Omental fat pad (tissue), 4 donors: ENCODE results near the gene CSF2RB. TPM values are rescaled to one million over a fixed set of nuclear protein-coding genes. Genes with fewer than 3 reads are reported as not detected.

ENCODE experiments used
- ATAC-seq: fragments of 150-250 bp; one replicate; pipeline ENCODE4 v1.9.1; 2016; ENCODE audit warnings: mild to moderate bottlenecking, moderate library complexity; ENCODE audit not compliant: low FRiP score
- DNase-seq: peaks from one replicate; pipeline ENCODE4 v3.0.0-alpha.2; 2019; ENCODE audit warnings: low spot score
- CTCF ChIP-seq, 3 donors: fragments of 450-650 bp; IDR thresholded peaks; one replicate each; pipeline ENCODE4 v1.5.1; 2016 to 2017; ENCODE audit warnings: antibody characterized with exemption in 3 of 3, mild to moderate bottlenecking in 3 of 3, moderate library complexity in 2 of 3
- total RNA-seq, 4 donors: library from RNA; depleted of rRNA; stranded (reverse); fragments of >200 nt; gene quantifications; one replicate each; pipeline ENCODE4 v1.1.0, GENCODE V29; 2016

CSF2RB gene
- total RNA-seq, 4 donors from 2014 or later = 5.7 to 28.4 (median 17.0) TPM

DNA sequence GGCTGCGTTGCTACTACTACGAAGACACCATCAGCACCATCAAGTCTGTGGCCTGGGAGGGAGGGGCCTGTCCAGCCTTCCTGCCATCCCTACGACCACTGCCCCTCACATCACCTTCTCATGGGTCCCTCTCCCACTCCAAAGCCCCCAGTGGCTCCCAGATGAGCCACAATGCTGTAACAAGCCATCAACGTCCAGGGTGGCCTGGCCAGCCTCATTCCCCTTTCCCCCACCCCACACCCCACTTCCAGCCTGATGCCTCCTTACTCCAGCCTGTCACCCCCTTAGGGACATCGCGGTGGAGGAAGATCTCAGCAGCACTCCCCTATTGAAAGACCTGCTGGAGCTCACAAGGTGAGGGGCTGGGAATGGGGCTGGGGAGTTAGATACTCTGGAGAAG lies 37.7 kb upstream of the CSF2RB start:
- ATAC-seq (no peak), DNase-seq (no peak)
- no peak for TF ChIP-seq CTCF (IDR thresholded peaks at IDR 0.05)

GRCh38 chr22:36879775-36880174 lies 33.7 kb upstream of the CSF2RB start:
- no peak for TF ChIP-seq CTCF (IDR thresholded peaks at IDR 0.05)

GRCh38 chr22:36881504-36882245 lies 31.8 kb upstream of the CSF2RB start:
- ATAC-seq = no peak
- no peak for DNase-seq
- no peak for TF ChIP-seq CTCF (IDR thresholded peaks at IDR 0.05)

More at GRCh38 chr22:36879775-36880174, 33.7 kb upstream of the CSF2RB start:
- no peak for ATAC-seq
- no peak for DNase-seq

DNA sequence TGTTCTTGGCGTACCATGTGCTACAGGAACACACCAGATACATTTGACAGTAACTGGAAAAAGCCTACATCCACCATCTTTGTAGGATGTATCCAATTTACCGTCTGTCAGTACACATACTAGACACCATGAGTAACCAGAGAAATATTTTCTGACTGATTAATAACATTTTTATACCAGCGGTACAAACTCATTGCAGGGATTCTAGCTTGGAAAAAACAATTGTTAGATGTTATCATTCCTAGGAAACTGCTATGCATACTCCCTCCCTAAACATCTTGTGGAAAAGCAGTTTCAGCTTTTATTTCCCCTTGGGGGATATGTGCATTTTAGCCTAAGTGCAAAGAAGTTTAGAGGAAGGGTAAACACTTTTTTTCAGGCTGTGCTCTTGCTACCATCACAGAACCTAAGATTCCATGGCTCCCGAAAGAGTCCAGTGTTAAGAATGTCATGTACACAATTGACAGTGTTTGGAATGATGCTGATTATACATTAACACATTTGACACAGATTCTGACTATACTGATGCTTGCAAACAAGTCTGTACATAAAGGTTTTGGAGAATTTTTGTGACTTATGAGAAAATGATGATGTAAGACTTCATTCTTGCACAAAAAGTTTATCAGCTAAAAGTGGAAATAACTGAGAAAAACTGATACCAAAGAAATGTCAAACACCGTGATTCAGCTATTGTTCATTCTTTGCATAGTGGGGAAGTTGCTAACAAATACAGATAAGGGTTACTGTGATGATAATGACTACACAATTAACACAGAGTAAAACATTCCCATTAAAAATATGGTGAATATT lies 28.9 kb upstream of the CSF2RB start:
- DNase-seq (no peak), ATAC-seq (peak; percentile 64)
- TF ChIP-seq CTCF (IDR thresholded peaks at IDR 0.05) = no peak

DNA sequence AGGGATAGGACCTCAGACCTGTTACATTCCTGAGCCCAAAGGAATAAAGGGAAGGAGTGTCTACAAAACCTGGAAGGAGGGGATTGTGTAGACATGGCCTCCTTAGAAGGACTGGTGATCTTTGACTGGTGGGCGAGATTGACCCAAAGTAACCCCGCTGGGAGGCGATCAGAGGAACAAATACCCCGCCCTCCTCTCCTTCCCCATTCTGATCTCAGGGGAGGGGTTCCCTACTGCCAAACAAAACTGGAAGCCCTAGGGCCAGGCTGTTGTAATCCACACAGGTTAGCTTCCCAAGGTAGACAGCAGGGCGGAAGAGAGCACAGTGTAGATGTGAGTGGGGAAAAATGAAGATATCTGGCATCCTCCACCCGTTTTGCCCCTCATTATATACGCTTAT lies 28.0 kb upstream of the CSF2RB start:
- ATAC-seq (peak; percentile 53), DNase-seq (no peak)
- no peak for TF ChIP-seq CTCF (IDR thresholded peaks at IDR 0.05)

DNA sequence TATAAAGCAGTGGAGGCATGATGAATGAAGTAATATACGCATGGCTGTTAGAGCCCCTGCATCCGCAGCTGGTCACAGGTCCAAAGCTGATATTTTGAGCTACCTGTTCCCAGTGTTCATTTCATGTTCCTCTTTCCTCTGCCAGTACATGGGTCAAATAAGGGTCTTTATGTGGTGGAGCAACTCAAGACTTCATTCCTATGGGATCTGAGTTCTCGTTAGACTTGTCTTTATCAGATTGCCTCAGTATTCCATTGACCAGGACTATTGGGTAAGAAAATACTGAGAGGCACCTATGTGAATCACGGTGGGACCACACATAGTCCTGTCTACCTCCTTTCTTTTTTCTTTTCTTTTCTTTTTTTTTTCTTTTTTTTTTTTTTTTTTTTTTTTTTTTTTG lies 27.4 kb upstream of the CSF2RB start:
- ATAC-seq (no peak), DNase-seq (no peak)
- no peak for TF ChIP-seq CTCF (IDR thresholded peaks at IDR 0.05)
